OCI-LY1 (cell line): ENCODE results near the gene PRM1.
A peak's percentile ranks its signal among the peaks of the same experiment; 100 is the strongest.

Experiments
- H2AFZ ChIP-seq: fragments of 200-600 bp; sonication (generic), shearing (Covaris generic); 2 replicates; pipeline ENCODE4 v1.6.0; 2014; ENCODE audit warnings: antibody characterized with exemption, mild to moderate bottlenecking, low read length
- H3F3A ChIP-seq: fragments of 200-600 bp; sonication (generic), shearing (Covaris generic); 2 replicates; pipeline ENCODE4 v1.6.0; 2014; ENCODE audit warnings: mild to moderate bottlenecking, antibody characterized with exemption, low read length, moderate library complexity; ENCODE audit not compliant: insufficient read depth
- H3K27ac ChIP-seq: fragments of 200-600 bp; sonication (generic); 2 replicates; pipeline ENCODE4 v1.5.1; 2014; ENCODE audit warnings: low read length, mixed run types, mild to moderate bottlenecking, low read depth; ENCODE audit not compliant: poor library complexity, severe bottlenecking
- H3K27me3 ChIP-seq: fragments of 200-600 bp; sonication (generic); 2 replicates; pipeline ENCODE4 v1.6.0; 2014; ENCODE audit warnings: antibody characterized with exemption, mild to moderate bottlenecking, low read length, moderate library complexity; ENCODE audit not compliant: insufficient read depth
- H3K36me3 ChIP-seq: fragments of 200-600 bp; sonication (generic); 2 replicates; pipeline ENCODE4 v1.6.1; 2014; ENCODE audit warnings: mild to moderate bottlenecking, antibody characterized with exemption, low read length, moderate library complexity, mixed read lengths; ENCODE audit not compliant: insufficient read depth
- H3K4me1 ChIP-seq: fragments of 200-600 bp; sonication (generic); 2 replicates; pipeline ENCODE4 v1.5.1; 2014; ENCODE audit warnings: mild to moderate bottlenecking, low read length, moderate library complexity; ENCODE audit not compliant: insufficient read depth, severe bottlenecking
- H3K4me2 ChIP-seq: fragments of 200-600 bp; sonication (generic), shearing (Covaris generic); 2 replicates; pipeline ENCODE4 v1.6.1; 2014; ENCODE audit warnings: low read length
- H3K4me3 ChIP-seq: fragments of 200-600 bp; sonication (generic); 2 replicates; pipeline ENCODE4 v1.5.1; 2014; ENCODE audit warnings: low read length, low read depth, mild to moderate bottlenecking, mixed read lengths; ENCODE audit not compliant: poor library complexity, severe bottlenecking
- H3K79me2 ChIP-seq: fragments of 200-600 bp; shearing (Covaris generic); 2 replicates; pipeline ENCODE4 v1.6.1; 2016; ENCODE audit warnings: mixed run types, low read length, mixed read lengths; ENCODE audit not compliant: insufficient read depth
- H3K9ac ChIP-seq: fragments of 200-600 bp; sonication (generic), shearing (Covaris generic); 2 replicates; pipeline ENCODE4 v1.6.1; 2014; ENCODE audit warnings: mild to moderate bottlenecking, low read length, mixed read lengths
- H3K9me2 ChIP-seq: fragments of 200-600 bp; sonication (generic), shearing (Covaris generic); 2 replicates; pipeline ENCODE4 v1.6.1; 2014; ENCODE audit warnings: low read depth, mild to moderate bottlenecking, low read length, mixed read lengths
- H3K9me3 ChIP-seq: fragments of 200-600 bp; shearing (Covaris generic); 2 replicates; pipeline ENCODE4 v1.6.1; 2014; ENCODE audit warnings: low read length, mixed read lengths
- H4K20me1 ChIP-seq: fragments of 200-600 bp; sonication (generic), shearing (Covaris generic); 2 replicates; pipeline ENCODE4 v1.6.0; 2016; ENCODE audit warnings: mild to moderate bottlenecking, low read length; ENCODE audit not compliant: insufficient read depth
- CTCF ChIP-seq: fragments of 200-600 bp; sonication (generic), shearing (Covaris generic); IDR thresholded peaks from 2 replicates; pipeline ENCODE4 v1.5.1; 2017; ENCODE audit warnings: mild to moderate bottlenecking, antibody characterized with exemption, low read length, moderate library complexity, mixed read lengths
- EZH2 ChIP-seq: fragments of 200-600 bp; sonication (generic), shearing (Covaris generic); IDR thresholded peaks from 2 replicates; pipeline ENCODE4 v1.8.0; 2017; ENCODE audit warnings: borderline replicate concordance, mixed run types, mild to moderate bottlenecking, antibody characterized with exemption, low read length, moderate library complexity, mixed read lengths

PRM1 gene

DNA sequence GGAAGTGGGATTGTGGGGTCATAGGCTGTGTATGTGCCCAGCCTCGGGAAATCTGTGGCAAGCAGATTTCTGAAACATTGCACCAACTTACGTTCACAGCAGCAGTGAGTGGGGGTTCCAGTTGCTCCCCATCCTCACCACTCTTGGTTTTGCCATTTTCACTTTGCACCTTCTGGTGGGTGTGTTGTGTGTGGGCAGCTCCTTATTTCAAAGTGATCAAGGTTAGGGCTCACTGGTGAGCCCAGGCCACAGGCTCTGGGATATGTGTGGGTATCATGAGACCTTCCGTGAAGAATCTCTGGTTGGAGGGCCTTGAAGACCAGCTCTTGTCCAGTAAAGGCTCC lies 29.5 kb upstream of the PRM1 start:
- peaks cover 12% of the 10 kb centered on the region; the same call in 1 of the 2 replicates for H3K9me3 ChIP-seq
- H3F3A ChIP-seq: no peaks in the 10 kb centered on the region
- H3K36me3 ChIP-seq: no peaks in the 10 kb centered on the region
- H3K4me3 ChIP-seq: peak overlapping the region; percentile 25
- H3K27ac ChIP-seq: peak overlapping the region; percentile 94
- no peak overlapping the region for H2AFZ ChIP-seq
- H3K27me3 ChIP-seq: no peaks in the 10 kb centered on the region
- H3K79me2 ChIP-seq: no peaks in the 10 kb centered on the region
- H4K20me1 ChIP-seq: no peaks in the 10 kb centered on the region
- H3K4me1 ChIP-seq: peaks cover 55% of the 10 kb centered on the region
- peak overlapping the region; percentile 48 for H3K4me2 ChIP-seq
- TF ChIP-seq CTCF (no peak), EZH2 (no peak)
- no peaks in the 10 kb centered on the region for H3K9me2 ChIP-seq
- H3K9ac ChIP-seq: peak overlapping the region; percentile 33; the same call in 1 of the 2 replicates

GRCh38 chr16:11309895-11310633 lies 28.9 kb upstream of the PRM1 start:
- Histone ChIP-seq H2AFZ (no peak overlapping the region), H3K9me2 (no peaks in the 10 kb centered on the region), H3K4me2 (peak overlapping the region; percentile 48), H4K20me1 (no peaks in the 10 kb centered on the region), H3K79me2 (no peaks in the 10 kb centered on the region), H3K4me1 (peaks cover 56% of the 10 kb centered on the region), H3K36me3 (no peaks in the 10 kb centered on the region), H3F3A (no peaks in the 10 kb centered on the region), H3K9ac (peak overlapping the region; percentile 33; the same call in 1 of the 2 replicates), H3K27ac (peak overlapping the region; percentile 94), H3K9me3 (peaks cover 12% of the 10 kb centered on the region; the same call in 1 of the 2 replicates), H3K4me3 (no peak overlapping the region), H3K27me3 (no peaks in the 10 kb centered on the region)
- TF ChIP-seq CTCF: no peak
- no peak for TF ChIP-seq EZH2

DNA sequence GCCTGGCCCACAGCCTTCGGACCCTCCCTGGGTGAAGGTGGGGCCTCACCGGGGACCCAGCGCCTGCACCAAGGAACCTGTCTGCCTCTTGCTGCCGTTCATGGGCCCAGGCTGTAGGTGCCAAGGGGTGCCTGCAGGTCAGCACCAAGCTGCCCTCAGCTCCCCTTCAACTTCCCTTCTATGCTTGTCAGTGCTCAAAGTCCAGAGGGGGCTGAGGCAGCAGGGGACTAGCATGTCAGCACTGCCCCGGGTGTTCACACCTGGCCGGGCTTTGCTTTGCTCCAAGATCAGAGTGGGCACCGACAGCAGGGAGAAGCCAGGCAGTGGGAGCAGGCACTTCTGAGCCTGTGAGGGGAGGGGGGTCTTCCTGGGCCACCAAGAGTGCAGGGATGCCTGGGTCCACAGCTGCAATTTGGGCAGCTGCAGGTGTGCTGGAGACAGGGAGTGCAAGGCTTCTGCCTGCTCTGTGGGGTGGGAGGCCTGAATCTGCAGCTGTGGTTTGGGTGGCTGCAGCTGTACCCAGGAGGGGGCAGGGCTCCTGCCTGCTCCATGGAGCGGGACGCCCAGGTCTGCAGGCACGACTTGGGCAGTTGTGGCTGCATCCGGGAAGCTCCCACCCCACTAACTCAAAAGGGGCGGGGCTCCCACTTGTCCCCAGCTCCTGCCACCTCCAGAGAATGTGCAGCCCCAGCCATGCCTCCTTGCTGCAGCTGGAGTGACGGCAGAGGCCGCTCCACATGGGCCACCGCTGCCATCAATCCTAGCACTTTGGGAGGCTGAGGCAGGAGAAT lies 27.6 kb upstream of the PRM1 start:
- Histone ChIP-seq H3K27ac (peak overlapping the region; percentile 94), H4K20me1 (no peaks in the 10 kb centered on the region), H2AFZ (no peak overlapping the region), H3K9ac (no peak overlapping the region), H3K79me2 (no peaks in the 10 kb centered on the region), H3K4me3 (no peak overlapping the region), H3K4me1 (peaks cover 60% of the 10 kb centered on the region), H3K27me3 (no peaks in the 10 kb centered on the region), H3K36me3 (no peaks in the 10 kb centered on the region), H3F3A (no peaks in the 10 kb centered on the region), H3K9me2 (no peaks in the 10 kb centered on the region), H3K9me3 (peaks cover 12% of the 10 kb centered on the region; the same call in 1 of the 2 replicates), H3K4me2 (no peak overlapping the region)
- no peak for TF ChIP-seq EZH2
- TF ChIP-seq CTCF: no peak
